ENCODE measurements around the gene PDS5A.
"Not testable (repeated sequence)": the region's sequence is repeated elsewhere in the genome, so short reads cannot be mapped to it uniquely, and the experiment has no call there.

DNA sequence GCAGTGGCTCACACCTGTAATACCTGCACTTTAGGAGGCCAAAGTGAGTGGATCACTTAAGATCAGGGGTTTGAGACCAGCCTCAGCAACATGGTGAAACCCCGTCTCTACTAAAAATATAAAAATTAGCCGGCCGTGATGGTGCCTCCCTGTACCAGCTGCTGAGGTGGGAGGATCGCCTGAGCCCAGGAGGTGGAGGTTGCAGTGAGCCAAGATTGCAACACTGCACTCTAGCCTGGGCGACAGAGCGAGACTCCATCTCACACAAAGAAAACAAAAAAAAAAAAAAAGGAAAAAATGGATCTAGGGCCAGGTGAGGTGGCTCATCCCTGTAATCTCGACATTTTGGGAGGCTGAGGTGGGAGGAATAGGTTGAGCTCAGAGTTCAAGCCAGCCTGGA lies 46.3 kb upstream of the PDS5A start:
- TF ChIP-seq, protein P1, sequence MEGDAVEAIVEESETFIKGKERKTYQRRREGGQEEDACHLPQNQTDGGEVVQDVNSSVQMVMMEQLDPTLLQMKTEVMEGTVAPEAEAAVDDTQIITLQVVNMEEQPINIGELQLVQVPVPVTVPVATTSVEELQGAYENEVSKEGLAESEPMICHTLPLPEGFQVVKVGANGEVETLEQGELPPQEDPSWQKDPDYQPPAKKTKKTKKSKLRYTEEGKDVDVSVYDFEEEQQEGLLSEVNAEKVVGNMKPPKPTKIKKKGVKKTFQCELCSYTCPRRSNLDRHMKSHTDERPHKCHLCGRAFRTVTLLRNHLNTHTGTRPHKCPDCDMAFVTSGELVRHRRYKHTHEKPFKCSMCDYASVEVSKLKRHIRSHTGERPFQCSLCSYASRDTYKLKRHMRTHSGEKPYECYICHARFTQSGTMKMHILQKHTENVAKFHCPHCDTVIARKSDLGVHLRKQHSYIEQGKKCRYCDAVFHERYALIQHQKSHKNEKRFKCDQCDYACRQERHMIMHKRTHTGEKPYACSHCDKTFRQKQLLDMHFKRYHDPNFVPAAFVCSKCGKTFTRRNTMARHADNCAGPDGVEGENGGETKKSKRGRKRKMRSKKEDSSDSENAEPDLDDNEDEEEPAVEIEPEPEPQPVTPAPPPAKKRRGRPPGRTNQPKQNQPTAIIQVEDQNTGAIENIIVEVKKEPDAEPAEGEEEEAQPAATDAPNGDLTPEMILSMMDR (conservative IDR thresholded peaks at IDR 0.05) = not testable (repeated sequence)
- TF ChIP-seq EZH2 (IDR thresholded peaks at IDR 0.05; ENCODE audit: low read depth) = not testable (repeated sequence)

Measured in PC-9 (cell line).